Measurements from ENCODE around the gene CFAP97D1. TPM values are rescaled to one million over a fixed set of nuclear protein-coding genes. Genes with fewer than 3 reads are reported as not detected.

Gene CFAP97D1
- total and polyA plus RNA-seq, 10 of the 15 experiments (the other 5 are each of a cell fraction or from before 2014, with no cell fraction given) = 0.13 TPM; not detected in 9

DNA sequence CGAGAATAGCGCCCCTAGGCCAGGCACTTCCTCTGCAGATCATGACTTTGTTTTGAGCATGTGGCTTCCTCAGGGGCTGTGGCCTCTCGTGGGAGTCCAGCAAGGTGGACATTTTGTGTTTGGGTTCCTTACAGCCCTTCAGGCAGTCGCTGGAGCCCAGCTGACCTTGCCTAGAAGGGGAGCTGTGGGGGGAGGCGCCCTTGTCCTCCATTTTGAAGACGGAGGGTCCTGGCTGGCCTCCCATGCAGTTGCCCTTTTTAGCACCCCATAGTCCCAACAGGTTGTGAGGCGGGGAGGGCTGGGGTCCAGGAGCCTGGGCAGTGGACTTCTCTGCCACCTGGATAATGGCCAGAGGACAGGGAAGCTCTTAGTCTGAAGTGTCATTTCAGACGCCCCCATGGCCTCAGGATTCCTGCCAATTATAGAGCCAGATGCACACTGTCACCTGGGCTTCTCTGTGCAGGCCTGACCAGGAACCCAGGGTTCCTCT, 23.0 kb upstream of the CFAP97D1 start (continued):
- no peak for TF ChIP-seq BHLHE40 (IDR thresholded peaks at IDR 0.05; ENCODE audit: borderline replicate concordance in 1 of 2, low read depth in 2 of 2, low read length in 1 of 2)
- no peak for TF ChIP-seq ZBED1 (IDR thresholded peaks at IDR 0.05; ENCODE audit: borderline replicate concordance)
- TF ChIP-seq BACH1 (IDR thresholded peaks at IDR 0.05; ENCODE audit: borderline replicate concordance) = no peak
- no peak for TF ChIP-seq CBX3 (IDR thresholded peaks at IDR 0.05; ENCODE audit: borderline replicate concordance, low read depth)

DNA sequence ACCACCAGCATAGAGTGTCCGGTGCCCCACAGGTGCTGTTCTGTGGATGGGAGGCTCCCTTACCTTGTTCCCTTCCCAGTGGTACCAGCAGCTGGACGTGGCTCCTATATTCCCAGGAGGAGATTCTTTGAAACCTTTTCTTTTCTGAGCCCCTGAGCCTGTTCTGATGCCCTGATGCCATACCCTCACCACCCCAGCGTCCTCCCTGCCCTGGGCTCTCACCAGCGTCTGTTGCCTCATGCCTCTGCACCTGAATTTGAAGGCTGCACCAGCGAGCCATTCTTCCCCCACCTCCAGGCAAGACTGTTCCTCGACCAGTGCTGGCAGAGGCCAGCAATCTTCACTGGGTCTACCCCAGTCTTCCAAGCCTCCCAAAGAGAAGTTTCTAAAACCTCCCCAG, 22.1 kb upstream of the CFAP97D1 start:
- no peak overlapping the region for H3K4me2 ChIP-seq (ENCODE audit: control insufficient read depth, insufficient read depth)
- ChIA-PET CTCF (interaction anchor here (1.9 to 14.6 kb wide), 5 partner anchors 9 to 182 kb away, joined by 7 to 515 read pairs (median 24); no protein-coding TSS in a partner anchor), SMC1A (ENCODE audit: uncharacterized antibody, unreplicated experiment) (interaction anchor here (1.4 to 7.4 kb wide), 3 partner anchors 32 to 181 kb away, joined by 4 to 171 read pairs (median 11); no protein-coding TSS in a partner anchor), RAD21 (ENCODE audit: unreplicated experiment) (interaction anchor here (0.6 to 11.0 kb wide), 4 partner anchors 11 to 181 kb away, joined by 3 to 171 read pairs (median 4); no protein-coding TSS in a partner anchor), POLR2A (no interaction called here)
- H3K9me3 ChIP-seq (replicated peaks; ENCODE audit: control insufficient read depth, insufficient read depth, low read length) = no peaks in the 10 kb centered on the region
- FAIRE-seq (no peak), ATAC-seq (no peak), DNase-seq (ENCODE audit: low read depth, low spot score) (no peak)
- TF ChIP-seq MXI1 (IDR thresholded peaks at IDR 0.05; ENCODE audit: low read depth, low read length) = no peak
- no peak for TF ChIP-seq ZNF384 (IDR thresholded peaks at IDR 0.05; ENCODE audit: borderline replicate concordance, low read depth, low read length)
- TF ChIP-seq STAT3 (IDR thresholded peaks at IDR 0.05; ENCODE audit: low read depth, low read length) = no peak
- no peak for TF ChIP-seq KDM1A (IDR thresholded peaks at IDR 0.05; ENCODE audit: borderline replicate concordance)
- no peaks in the 10 kb centered on the region for H3K4me1 ChIP-seq (ENCODE audit: control insufficient read depth, insufficient read depth, low read length)
- H2AFZ ChIP-seq (ENCODE audit: control insufficient read depth, low read depth, low read length) = no peak overlapping the region
- peaks cover 5 to 6% of the 10 kb centered on the region in 2 experiments for H3K27me3 ChIP-seq (replicated peaks in 1 of 2; ENCODE audit: control insufficient read depth in 2 of 2, insufficient read depth in 2 of 2, low read length in 1 of 2)
- H3K9ac ChIP-seq (ENCODE audit: control insufficient read depth, insufficient read depth, low read length) = no peak overlapping the region
- H3K4me3 ChIP-seq = no peak overlapping the region
- H3K36me3 ChIP-seq (ENCODE audit: control insufficient read depth in 2 of 2, insufficient read depth in 2 of 2, low read length in 1 of 2) = no peaks in the 10 kb centered on the region
- H4K20me1 ChIP-seq (ENCODE audit: control insufficient read depth, insufficient read depth) = no peaks in the 10 kb centered on the region
- WGBS (ENCODE audit: insufficient coverage, insufficient replicate concordance, low lambda C conversion rate, missing lambda C conversion rate) = 0% methylated on average over 6 of the region's 6 CpGs
- BruUV-seq (replicated peaks) = no TSS peak
- H3K79me2 ChIP-seq (ENCODE audit: control insufficient read depth, insufficient read depth, low read length) = no peaks in the 10 kb centered on the region
- no peak overlapping the region for H3K27ac ChIP-seq (ENCODE audit: control insufficient read depth, insufficient read depth)
- in situ Hi-C loops (cut with MboI) (no loop called here), intact Hi-C loops (cut with micrococcal nuclease; ENCODE audit: unreplicated experiment) (no loop called here)

Measured in GM12878 (cell line).